Measurements from ENCODE around the gene GPAT3. TPM values are rescaled to one million over a fixed set of nuclear protein-coding genes. Genes with fewer than 3 reads are reported as not detected.

The GPAT3 gene
- total and polyA plus RNA-seq, 2 experiments from 2014 or later = 1.2 to 2.0 TPM

DNA sequence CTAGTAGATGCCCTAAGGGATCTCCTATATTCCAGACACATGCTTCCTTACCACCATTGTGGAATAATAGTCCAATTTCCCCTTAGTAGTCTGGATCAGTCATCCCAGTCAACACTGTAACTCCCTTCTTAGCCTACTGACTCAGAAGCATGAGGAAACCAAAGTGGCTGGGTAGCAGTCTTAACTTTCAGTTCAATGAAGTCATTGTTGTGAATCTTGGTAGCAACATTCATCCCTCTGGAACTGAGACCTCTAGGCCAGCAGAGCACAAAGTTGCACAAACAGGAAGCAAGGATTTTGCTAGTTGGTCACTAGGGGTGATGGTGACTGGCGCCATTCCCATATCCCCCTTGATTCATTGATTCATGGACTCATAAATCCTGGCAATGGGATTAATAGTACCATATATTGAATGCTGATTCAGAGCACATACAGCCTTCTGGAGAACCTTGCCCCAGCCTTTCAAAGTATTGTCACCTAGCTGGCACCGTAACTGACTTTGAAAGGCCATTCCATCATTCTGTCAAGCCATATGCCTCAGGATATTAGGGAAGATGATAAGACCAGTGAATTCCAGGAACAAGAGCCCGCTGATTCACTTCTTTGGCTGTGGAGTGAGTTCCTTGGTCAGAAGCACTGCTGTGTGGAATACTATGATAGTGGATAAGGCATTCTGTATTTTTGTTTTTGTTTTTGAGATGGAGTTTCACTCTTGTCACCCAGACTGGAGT is 19.7 kb upstream of the GPAT3 start (continued):
- TF ChIP-seq ZNF114 (CRISPR knock-in tag; IDR thresholded peaks at IDR 0.05) (no peak), EZH2phosphoT487 (IDR thresholded peaks at IDR 0.05; ENCODE audit: unreplicated experiment) (no peak), STAT1 (IDR thresholded peaks at IDR 0.05; ENCODE audit: unreplicated experiment) (no peak)

DNA sequence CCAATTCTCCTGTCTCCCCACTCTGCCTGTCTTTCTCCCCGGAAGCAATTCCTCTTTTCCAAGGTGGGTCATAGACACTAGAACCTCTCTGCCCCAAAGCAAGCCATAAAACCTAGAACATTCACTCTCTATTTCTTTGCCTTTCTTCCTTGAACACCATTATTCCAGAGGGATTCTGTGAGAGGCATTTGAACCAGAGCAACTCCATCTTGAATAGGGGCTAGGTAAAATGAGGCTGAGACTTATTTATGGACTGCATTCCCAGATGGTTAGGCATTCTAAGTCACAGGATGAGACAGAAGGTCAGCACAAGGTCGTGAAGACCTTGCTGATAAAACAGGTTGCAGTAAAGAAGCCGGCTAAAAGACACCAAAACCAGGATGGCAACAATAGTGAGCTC is 13.7 kb upstream of the GPAT3 start:
- Histone ChIP-seq H3K4me3 (no peak overlapping the region), H4K20me1 (replicated peaks; ENCODE audit: insufficient read depth) (no peaks in the 10 kb centered on the region), H3K9me2 (ENCODE audit: insufficient read depth) (no peaks in the 10 kb centered on the region; the same call in 1 of the 2 replicates), H3K36me3 (ENCODE audit: insufficient read depth) (no peaks in the 10 kb centered on the region), H3K27me3 (ENCODE audit: insufficient read depth) (no peaks in the 10 kb centered on the region), H2AFZ (no peak overlapping the region), H3K4me2 (no peak overlapping the region), H3K27ac (ENCODE audit: low read depth) (no peak overlapping the region; the same call in 1 of the 2 replicates), H3F3A (replicated peaks; ENCODE audit: low read depth) (no peaks in the 10 kb centered on the region), H3K79me2 (replicated peaks; ENCODE audit: insufficient read depth) (no peaks in the 10 kb centered on the region), H3K4me1 (ENCODE audit: insufficient read depth) (no peaks in the 10 kb centered on the region)
- ATAC-seq (no peak), DNase-seq (ENCODE audit: low spot score) (no peak)
- TF ChIP-seq STAT1 (IDR thresholded peaks at IDR 0.05; ENCODE audit: unreplicated experiment) = no peak
- TF ChIP-seq EZH2 (IDR thresholded peaks at IDR 0.05; ENCODE audit: low read depth, unreplicated experiment) = no peak
- TF ChIP-seq JUNB (IDR thresholded peaks at IDR 0.05; ENCODE audit: unreplicated experiment) = no peak
- TF ChIP-seq, protein P1, sequence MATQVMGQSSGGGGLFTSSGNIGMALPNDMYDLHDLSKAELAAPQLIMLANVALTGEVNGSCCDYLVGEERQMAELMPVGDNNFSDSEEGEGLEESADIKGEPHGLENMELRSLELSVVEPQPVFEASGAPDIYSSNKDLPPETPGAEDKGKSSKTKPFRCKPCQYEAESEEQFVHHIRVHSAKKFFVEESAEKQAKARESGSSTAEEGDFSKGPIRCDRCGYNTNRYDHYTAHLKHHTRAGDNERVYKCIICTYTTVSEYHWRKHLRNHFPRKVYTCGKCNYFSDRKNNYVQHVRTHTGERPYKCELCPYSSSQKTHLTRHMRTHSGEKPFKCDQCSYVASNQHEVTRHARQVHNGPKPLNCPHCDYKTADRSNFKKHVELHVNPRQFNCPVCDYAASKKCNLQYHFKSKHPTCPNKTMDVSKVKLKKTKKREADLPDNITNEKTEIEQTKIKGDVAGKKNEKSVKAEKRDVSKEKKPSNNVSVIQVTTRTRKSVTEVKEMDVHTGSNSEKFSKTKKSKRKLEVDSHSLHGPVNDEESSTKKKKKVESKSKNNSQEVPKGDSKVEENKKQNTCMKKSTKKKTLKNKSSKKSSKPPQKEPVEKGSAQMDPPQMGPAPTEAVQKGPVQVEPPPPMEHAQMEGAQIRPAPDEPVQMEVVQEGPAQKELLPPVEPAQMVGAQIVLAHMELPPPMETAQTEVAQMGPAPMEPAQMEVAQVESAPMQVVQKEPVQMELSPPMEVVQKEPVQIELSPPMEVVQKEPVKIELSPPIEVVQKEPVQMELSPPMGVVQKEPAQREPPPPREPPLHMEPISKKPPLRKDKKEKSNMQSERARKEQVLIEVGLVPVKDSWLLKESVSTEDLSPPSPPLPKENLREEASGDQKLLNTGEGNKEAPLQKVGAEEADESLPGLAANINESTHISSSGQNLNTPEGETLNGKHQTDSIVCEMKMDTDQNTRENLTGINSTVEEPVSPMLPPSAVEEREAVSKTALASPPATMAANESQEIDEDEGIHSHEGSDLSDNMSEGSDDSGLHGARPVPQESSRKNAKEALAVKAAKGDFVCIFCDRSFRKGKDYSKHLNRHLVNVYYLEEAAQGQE (IDR thresholded peaks at IDR 0.05; ENCODE audit: unreplicated experiment) = no peak
- TF ChIP-seq CREB1 (CRISPR knock-in tag; IDR thresholded peaks at IDR 0.05; ENCODE audit: low read depth) = no peak
- TF ChIP-seq, protein P2, sequence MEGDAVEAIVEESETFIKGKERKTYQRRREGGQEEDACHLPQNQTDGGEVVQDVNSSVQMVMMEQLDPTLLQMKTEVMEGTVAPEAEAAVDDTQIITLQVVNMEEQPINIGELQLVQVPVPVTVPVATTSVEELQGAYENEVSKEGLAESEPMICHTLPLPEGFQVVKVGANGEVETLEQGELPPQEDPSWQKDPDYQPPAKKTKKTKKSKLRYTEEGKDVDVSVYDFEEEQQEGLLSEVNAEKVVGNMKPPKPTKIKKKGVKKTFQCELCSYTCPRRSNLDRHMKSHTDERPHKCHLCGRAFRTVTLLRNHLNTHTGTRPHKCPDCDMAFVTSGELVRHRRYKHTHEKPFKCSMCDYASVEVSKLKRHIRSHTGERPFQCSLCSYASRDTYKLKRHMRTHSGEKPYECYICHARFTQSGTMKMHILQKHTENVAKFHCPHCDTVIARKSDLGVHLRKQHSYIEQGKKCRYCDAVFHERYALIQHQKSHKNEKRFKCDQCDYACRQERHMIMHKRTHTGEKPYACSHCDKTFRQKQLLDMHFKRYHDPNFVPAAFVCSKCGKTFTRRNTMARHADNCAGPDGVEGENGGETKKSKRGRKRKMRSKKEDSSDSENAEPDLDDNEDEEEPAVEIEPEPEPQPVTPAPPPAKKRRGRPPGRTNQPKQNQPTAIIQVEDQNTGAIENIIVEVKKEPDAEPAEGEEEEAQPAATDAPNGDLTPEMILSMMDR (conservative IDR thresholded peaks at IDR 0.05; ENCODE audit: low read depth in 2 of 2) = no peak
- no peak for TF ChIP-seq NANOG (IDR thresholded peaks at IDR 0.05; ENCODE audit: borderline replicate concordance)
- TF ChIP-seq POLR2AphosphoS5 (IDR thresholded peaks at IDR 0.05; ENCODE audit: low read depth) = no peak
- TF ChIP-seq, protein P3, sequence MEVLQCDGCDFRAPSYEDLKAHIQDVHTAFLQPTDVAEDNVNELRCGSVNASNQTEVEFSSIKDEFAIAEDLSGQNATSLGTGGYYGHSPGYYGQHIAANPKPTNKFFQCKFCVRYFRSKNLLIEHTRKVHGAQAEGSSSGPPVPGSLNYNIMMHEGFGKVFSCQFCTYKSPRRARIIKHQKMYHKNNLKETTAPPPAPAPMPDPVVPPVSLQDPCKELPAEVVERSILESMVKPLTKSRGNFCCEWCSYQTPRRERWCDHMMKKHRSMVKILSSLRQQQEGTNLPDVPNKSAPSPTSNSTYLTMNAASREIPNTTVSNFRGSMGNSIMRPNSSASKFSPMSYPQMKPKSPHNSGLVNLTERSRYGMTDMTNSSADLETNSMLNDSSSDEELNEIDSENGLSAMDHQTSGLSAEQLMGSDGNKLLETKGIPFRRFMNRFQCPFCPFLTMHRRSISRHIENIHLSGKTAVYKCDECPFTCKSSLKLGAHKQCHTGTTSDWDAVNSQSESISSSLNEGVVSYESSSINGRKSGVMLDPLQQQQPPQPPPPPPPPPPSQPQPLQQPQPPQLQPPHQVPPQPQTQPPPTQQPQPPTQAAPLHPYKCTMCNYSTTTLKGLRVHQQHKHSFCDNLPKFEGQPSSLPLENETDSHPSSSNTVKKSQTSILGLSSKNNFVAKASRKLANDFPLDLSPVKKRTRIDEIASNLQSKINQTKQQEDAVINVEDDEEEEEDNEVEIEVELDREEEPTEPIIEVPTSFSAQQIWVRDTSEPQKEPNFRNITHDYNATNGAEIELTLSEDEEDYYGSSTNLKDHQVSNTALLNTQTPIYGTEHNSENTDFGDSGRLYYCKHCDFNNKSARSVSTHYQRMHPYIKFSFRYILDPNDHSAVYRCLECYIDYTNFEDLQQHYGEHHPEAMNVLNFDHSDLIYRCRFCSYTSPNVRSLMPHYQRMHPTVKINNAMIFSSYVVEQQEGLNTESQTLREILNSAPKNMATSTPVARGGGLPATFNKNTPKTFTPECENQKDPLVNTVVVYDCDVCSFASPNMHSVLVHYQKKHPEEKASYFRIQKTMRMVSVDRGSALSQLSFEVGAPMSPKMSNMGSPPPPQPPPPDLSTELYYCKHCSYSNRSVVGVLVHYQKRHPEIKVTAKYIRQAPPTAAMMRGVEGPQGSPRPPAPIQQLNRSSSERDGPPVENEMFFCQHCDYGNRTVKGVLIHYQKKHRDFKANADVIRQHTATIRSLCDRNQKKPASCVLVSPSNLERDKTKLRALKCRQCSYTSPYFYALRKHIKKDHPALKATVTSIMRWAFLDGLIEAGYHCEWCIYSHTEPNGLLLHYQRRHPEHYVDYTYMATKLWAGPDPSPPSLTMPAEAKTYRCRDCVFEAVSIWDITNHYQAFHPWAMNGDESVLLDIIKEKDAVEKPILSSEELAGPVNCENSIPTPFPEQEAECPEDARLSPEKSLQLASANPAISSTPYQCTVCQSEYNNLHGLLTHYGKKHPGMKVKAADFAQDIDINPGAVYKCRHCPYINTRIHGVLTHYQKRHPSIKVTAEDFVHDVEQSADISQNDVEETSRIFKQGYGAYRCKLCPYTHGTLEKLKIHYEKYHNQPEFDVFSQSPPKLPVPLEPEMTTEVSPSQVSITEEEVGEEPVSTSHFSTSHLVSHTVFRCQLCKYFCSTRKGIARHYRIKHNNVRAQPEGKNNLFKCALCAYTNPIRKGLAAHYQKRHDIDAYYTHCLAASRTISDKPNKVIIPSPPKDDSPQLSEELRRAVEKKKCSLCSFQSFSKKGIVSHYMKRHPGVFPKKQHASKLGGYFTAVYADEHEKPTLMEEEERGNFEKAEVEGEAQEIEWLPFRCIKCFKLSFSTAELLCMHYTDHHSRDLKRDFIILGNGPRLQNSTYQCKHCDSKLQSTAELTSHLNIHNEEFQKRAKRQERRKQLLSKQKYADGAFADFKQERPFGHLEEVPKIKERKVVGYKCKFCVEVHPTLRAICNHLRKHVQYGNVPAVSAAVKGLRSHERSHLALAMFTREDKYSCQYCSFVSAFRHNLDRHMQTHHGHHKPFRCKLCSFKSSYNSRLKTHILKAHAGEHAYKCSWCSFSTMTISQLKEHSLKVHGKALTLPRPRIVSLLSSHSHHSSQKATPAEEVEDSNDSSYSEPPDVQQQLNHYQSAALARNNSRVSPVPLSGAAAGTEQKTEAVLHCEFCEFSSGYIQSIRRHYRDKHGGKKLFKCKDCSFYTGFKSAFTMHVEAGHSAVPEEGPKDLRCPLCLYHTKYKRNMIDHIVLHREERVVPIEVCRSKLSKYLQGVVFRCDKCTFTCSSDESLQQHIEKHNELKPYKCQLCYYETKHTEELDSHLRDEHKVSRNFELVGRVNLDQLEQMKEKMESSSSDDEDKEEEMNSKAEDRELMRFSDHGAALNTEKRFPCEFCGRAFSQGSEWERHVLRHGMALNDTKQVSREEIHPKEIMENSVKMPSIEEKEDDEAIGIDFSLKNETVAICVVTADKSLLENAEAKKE (CRISPR knock-in tag; IDR thresholded peaks at IDR 0.05) = no peak
- TF ChIP-seq ZNF331 (CRISPR knock-in tag; IDR thresholded peaks at IDR 0.05; ENCODE audit: low read depth) = no peak
- TF ChIP-seq ZNF114 (CRISPR knock-in tag; IDR thresholded peaks at IDR 0.05) = no peak
- Mint-ChIP-seq H3K4me3 (no peak overlapping the region), H3K36me3 (ENCODE audit: low read depth) (peaks cover 3% of the 10 kb centered on the region; the same call in 1 of the 3 replicates), H3K27ac (no peak overlapping the region), H3K27me3 (ENCODE audit: insufficient read depth, low read depth, poor library complexity) (no peaks in the 10 kb centered on the region), H3K9me3 (peaks cover 13% of the 10 kb centered on the region; the same call in 2 of the 3 replicates), H3K4me1 (no peaks in the 10 kb centered on the region; the same call in 2 of the 3 replicates)

Measured in GM23338 (cell line).